ENCODE results near the gene ZNF543. TPM values are rescaled to one million over a fixed set of nuclear protein-coding genes. Genes with fewer than 3 reads are reported as not detected.

Gene ZNF543
- total and polyA plus RNA-seq, 2 of the 8 experiments (the other 6 are each of a cell fraction or from before 2014, with no cell fraction given), result 1.8 to 9.0 TPM

DNA sequence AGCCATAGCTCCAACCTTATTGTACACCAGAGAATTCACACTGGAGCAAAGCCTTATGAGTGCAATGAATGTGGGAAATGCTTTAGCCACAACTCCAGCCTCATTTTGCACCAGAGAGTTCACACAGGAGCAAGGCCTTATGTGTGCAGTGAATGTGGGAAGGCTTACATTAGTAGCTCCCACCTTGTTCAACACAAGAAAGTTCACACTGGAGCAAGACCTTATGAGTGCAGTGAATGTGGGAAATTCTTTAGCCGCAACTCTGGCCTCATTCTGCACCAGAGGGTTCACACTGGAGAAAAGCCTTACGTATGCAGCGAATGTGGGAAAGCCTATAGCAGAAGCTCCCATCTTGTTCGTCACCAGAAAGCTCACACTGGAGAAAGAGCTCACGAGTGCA lies 37.1 kb downstream of the ZNF543 start:
- no peak overlapping the region for H4K91ac ChIP-seq (replicated peaks; ENCODE audit: insufficient read length, low read length)
- no peak overlapping the region for H2AFZ ChIP-seq (ENCODE audit: low read length)
- H3K4me1 ChIP-seq (replicated peaks in 1 of 4; ENCODE audit: control insufficient read depth in 3 of 4, insufficient read depth in 4 of 4, low read length in 3 of 4), result peaks cover 0 to 1% (median under 1%) of the 10 kb centered on the region in 4 experiments; a peak in 2 of 7 replicates
- no peak overlapping the region for H3K4me3 ChIP-seq (ENCODE audit: extremely low read depth in 1 of 4, insufficient read depth in 2 of 4, low read depth in 3 of 4, low read length in 4 of 4)
- H3K9me3 ChIP-seq (ENCODE audit: insufficient read depth in 2 of 2, low read depth in 1 of 2, low read length in 1 of 2), result no peaks in the 10 kb centered on the region
- H3K36me3 ChIP-seq (ENCODE audit: control insufficient read depth in 2 of 4, insufficient read depth in 4 of 4, low read length in 3 of 4), result peaks cover 9 to 35% (median 32%) of the 10 kb centered on the region in 4 experiments
- H3K9ac ChIP-seq (replicated peaks in 1 of 4; ENCODE audit: extremely low read depth in 1 of 4, low read depth in 3 of 4, low read length in 3 of 4), result no peak overlapping the region
- no peaks in the 10 kb centered on the region for H3K27me3 ChIP-seq (replicated peaks in 1 of 4; ENCODE audit: control insufficient read depth in 3 of 4, extremely low read depth in 1 of 4, insufficient read depth in 3 of 4, low read length in 3 of 4)
- H3K23ac ChIP-seq (ENCODE audit: insufficient read length), result no peak overlapping the region
- FAIRE-seq, result no peak
- H3K27ac ChIP-seq (ENCODE audit: low read depth, low read length), result no peak overlapping the region
- no peak overlapping the region for H3K4me2 ChIP-seq (ENCODE audit: insufficient read depth in 1 of 2, low read depth in 2 of 2, low read length in 2 of 2)
- H3K23me2 ChIP-seq (ENCODE audit: low read depth, low read length), result peaks cover 6% of the 10 kb centered on the region; the same call in 1 of the 2 replicates
- H4K8ac ChIP-seq (ENCODE audit: extremely low read depth, insufficient read depth, low read length), result no peak overlapping the region
- CTCF ChIA-PET (ENCODE audit: partially characterized antibody), result interaction anchor here (1.4 kb wide), 1 partner anchor 8 kb away, joined by 3 read pairs; no protein-coding TSS in a partner anchor
- no peak overlapping the region for H2BK12ac ChIP-seq (ENCODE audit: low read depth, low read length)
- H2BK20ac ChIP-seq (ENCODE audit: low read length), result no peak overlapping the region
- H2BK5ac ChIP-seq (ENCODE audit: low read depth, low read length), result no peak overlapping the region
- peaks cover under 1 to 16% of the 10 kb centered on the region in 2 experiments; a peak in 3 of 4 replicates for H3K79me2 ChIP-seq (ENCODE audit: control insufficient read depth in 1 of 2, insufficient read depth in 2 of 2, low read length in 2 of 2)
- no peak overlapping the region for H3K56ac ChIP-seq (replicated peaks; ENCODE audit: insufficient read length, low read depth, low read length)
- H4K20me1 ChIP-seq (replicated peaks in 1 of 2; ENCODE audit: control insufficient read depth in 1 of 2, insufficient read depth in 2 of 2, low read length in 2 of 2), result peaks cover 0 to 3% of the 10 kb centered on the region in 2 experiments
- no peak overlapping the region for H2BK120ac ChIP-seq (replicated peaks; ENCODE audit: low read depth, low read length)
- DNase-seq (ENCODE audit: low read depth in 1 of 2, low spot score in 2 of 2), result no peak
- POLR2A ChIA-PET (ENCODE audit: partially characterized antibody), result interaction anchor here (0.6 kb wide), 1 partner anchor 327 kb away, joined by 3 read pairs; no protein-coding TSS in a partner anchor
- no peak overlapping the region for H4K5ac ChIP-seq (ENCODE audit: insufficient read length, low read depth, low read length)
- no peak overlapping the region for H3K4ac ChIP-seq (replicated peaks; ENCODE audit: insufficient read length, low read depth, low read length)
- no peak overlapping the region for H2BK15ac ChIP-seq (ENCODE audit: low read length)
- peaks cover 9% of the 10 kb centered on the region for H3K79me1 ChIP-seq (ENCODE audit: low read depth, low read length)
- no peak overlapping the region for H3K18ac ChIP-seq (ENCODE audit: extremely low read depth, low read length)
- no peak overlapping the region for H3K14ac ChIP-seq (ENCODE audit: insufficient read length)
- H2AK5ac ChIP-seq (ENCODE audit: low read depth, low read length), result no peak overlapping the region
- 89% methylated on average over 5 of the region's 5 CpGs; no CpG with 5 or more reads in 1 of the 2 experiments for WGBS, 2 experiments (ENCODE audit: extremely low coverage in 1 of 2, insufficient coverage in 1 of 2, insufficient read length in 1 of 2, insufficient replicate concordance in 2 of 2, low coverage in 1 of 2, low lambda C conversion rate in 2 of 2, missing lambda C conversion rate in 1 of 2)
- TF ChIP-seq USF2 (IDR thresholded peaks at IDR 0.05; ENCODE audit: low read length), result no peak
- TF ChIP-seq JUND (IDR thresholded peaks at IDR 0.05; ENCODE audit: low read length), result no peak
- TF ChIP-seq HDAC6 (IDR thresholded peaks at IDR 0.05; ENCODE audit: low read depth, low read length), result no peak
- TF ChIP-seq CTCF (IDR thresholded peaks at IDR 0.05; ENCODE audit: control extremely low read depth in 1 of 3, insufficient read depth in 1 of 3, low read depth in 1 of 3, low read length in 3 of 3), result no peak
- no peak for TF ChIP-seq PHF8 (conservative IDR thresholded peaks at IDR 0.05; ENCODE audit: low read depth, low read length)
- no peak for TF ChIP-seq NANOG (IDR thresholded peaks at IDR 0.05; ENCODE audit: insufficient read depth, low read depth, low read length, poor library complexity, severe bottlenecking)
- no peak for TF ChIP-seq ATF2 (IDR thresholded peaks at IDR 0.05; ENCODE audit: low read length)
- TF ChIP-seq POLR2A (IDR thresholded peaks at IDR 0.05; ENCODE audit: control extremely low read depth in 1 of 2, low read depth in 2 of 2, low read length in 2 of 2), result no peak

Measured in H1 (cell line).